PFSK-1 (cell line): ENCODE measurements around the gene CAMSAP2.

Experiments
- FOXP2 ChIP-seq: optimal IDR thresholded peaks from 2 replicates; pipeline ENCODE3; 2011; ENCODE audit warnings: borderline replicate concordance, control low read depth, inconsistent platforms; ENCODE audit not compliant: insufficient read depth; ENCODE audit errors: extremely low read length, extremely low read depth
- TF ChIP-seq, protein P1 (sequence below), 2 experiments: IDR thresholded peaks; 2 replicates each; pipeline versions ENCODE4 v1.6.1 to v1.8.0; 2011 to 2012; ENCODE audit warnings: low read depth in 2 of 2, low read length in 2 of 2, control low read depth in 1 of 2, inconsistent platforms in 1 of 2, mild to moderate bottlenecking in 1 of 2, moderate library complexity in 1 of 2; ENCODE audit not compliant: insufficient read depth in 1 of 2

DNA sequence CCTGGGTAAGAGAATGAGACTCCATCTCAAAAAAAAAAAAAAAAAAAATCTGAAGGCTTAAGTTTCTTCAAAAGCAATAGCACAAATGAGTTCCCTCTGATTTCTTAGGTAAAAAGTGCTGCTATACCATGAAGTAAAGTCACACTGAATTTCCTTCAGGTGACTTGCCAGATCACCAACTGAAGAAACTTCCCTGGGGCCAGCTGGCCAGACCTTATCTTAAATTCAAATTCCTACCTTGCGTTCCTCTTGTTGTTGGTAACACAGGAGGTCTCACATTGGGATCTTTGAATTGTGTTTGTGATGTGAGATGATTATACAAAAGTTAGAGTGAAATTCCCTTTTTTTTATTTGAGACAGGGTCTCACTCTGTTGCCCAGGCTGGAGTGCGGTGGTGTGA lies 167.8 kb downstream of the CAMSAP2 start:
- TF ChIP-seq, protein P1, sequence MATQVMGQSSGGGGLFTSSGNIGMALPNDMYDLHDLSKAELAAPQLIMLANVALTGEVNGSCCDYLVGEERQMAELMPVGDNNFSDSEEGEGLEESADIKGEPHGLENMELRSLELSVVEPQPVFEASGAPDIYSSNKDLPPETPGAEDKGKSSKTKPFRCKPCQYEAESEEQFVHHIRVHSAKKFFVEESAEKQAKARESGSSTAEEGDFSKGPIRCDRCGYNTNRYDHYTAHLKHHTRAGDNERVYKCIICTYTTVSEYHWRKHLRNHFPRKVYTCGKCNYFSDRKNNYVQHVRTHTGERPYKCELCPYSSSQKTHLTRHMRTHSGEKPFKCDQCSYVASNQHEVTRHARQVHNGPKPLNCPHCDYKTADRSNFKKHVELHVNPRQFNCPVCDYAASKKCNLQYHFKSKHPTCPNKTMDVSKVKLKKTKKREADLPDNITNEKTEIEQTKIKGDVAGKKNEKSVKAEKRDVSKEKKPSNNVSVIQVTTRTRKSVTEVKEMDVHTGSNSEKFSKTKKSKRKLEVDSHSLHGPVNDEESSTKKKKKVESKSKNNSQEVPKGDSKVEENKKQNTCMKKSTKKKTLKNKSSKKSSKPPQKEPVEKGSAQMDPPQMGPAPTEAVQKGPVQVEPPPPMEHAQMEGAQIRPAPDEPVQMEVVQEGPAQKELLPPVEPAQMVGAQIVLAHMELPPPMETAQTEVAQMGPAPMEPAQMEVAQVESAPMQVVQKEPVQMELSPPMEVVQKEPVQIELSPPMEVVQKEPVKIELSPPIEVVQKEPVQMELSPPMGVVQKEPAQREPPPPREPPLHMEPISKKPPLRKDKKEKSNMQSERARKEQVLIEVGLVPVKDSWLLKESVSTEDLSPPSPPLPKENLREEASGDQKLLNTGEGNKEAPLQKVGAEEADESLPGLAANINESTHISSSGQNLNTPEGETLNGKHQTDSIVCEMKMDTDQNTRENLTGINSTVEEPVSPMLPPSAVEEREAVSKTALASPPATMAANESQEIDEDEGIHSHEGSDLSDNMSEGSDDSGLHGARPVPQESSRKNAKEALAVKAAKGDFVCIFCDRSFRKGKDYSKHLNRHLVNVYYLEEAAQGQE (IDR thresholded peaks at IDR 0.05; ENCODE audit: insufficient read depth in 1 of 2, low read depth in 2 of 2, low read length in 2 of 2) = no peak
- no peak for TF ChIP-seq FOXP2
